HCT116 (cell line): ENCODE data around the gene ATP5MC3. TPM values are rescaled to one million over a fixed set of nuclear protein-coding genes. Genes with fewer than 3 reads are reported as not detected.

Experiments used
- ATAC-seq: fragments of 200-7000 bp; cut with Tn5 transposase; 2 replicates; pipeline ENCODE4 v1.9.1; 2020; ENCODE audit warnings: mild to moderate bottlenecking, moderate library complexity
- BruUV-seq: library from RNA; stranded (reverse); fragments of 400-500 nt; replicated peaks from 2 replicates; lab custom pipeline; 2021; lab: Mats Ljungman, UMichigan
- CTCF ChIA-PET: fragments of 300-600 bp; sonication (Branson Sonifier 250); formaldehyde crosslinking; loops from one replicate; lab custom pipeline; 2021; ENCODE audit warnings: antibody characterized with exemption; lab: Charles Lee
- POLR2A ChIA-PET: fragments of 300-600, 350-600 bp; sonication (Branson Sonifier 250); formaldehyde crosslinking; loops from one replicate; lab custom pipeline; 2021; ENCODE audit warnings: antibody characterized with exemption; lab: Charles Lee
- RAD21 ChIA-PET, 2 experiments: fragments of 300-600 bp; sonication (Branson Sonifier 250); formaldehyde crosslinking; loops; one replicate each; lab custom pipeline; 2023; ENCODE audit warnings: low total read pairs in 2 of 2; ENCODE audit not compliant: uncharacterized antibody in 2 of 2, unreplicated experiment in 2 of 2, low non-redundant PET in 1 of 2; lab: Charles Lee
- DNase-seq: peaks from one replicate; pipeline ENCODE4 v3.0.0-alpha.2; 2010; ENCODE audit warnings: low read depth, low spot score
- H2AFZ ChIP-seq: fragments of 200-600 bp; shearing (Covaris generic), sonication (generic); 2 replicates; pipeline ENCODE4 v1.6.1; 2017; ENCODE audit warnings: low read depth, mixed run types, mixed read lengths, antibody characterized with exemption, low read length; ENCODE audit not compliant: poor library complexity, severe bottlenecking
- H3K27ac ChIP-seq: 2 replicates; pipeline ENCODE4 v1.5.1; 2012; ENCODE audit warnings: low read depth, low read length
- H3K27me3 ChIP-seq: fragments of 200-600 bp; sonication (generic); 2 replicates; pipeline ENCODE4 v1.6.1; 2016; ENCODE audit warnings: mixed run types, low read length, mixed read lengths; ENCODE audit not compliant: insufficient read depth
- H3K36me3 ChIP-seq, 2 experiments: fragments of 200-500 bp in 1 of 2; fragments of 200-600 bp in 1 of 2; sonication (Bioruptor generic) in 1 of 2; sonication (generic) in 1 of 2; 2 replicates each; pipeline versions ENCODE4 v1.5.1 to v1.6.1; 2014 to 2016; ENCODE audit warnings: low read length in 2 of 2, inconsistent platforms in 1 of 2, mixed read lengths in 1 of 2, mixed run types in 1 of 2; ENCODE audit not compliant: insufficient read depth in 2 of 2, control insufficient read depth in 1 of 2
- H3K4me1 ChIP-seq, 2 experiments: fragments of 200-600 bp in 1 of 2; sonication (generic) in 1 of 2; 2 replicates each; pipeline versions ENCODE4 v1.5.1 to v1.6.1; 2012 to 2017; ENCODE audit warnings: low read length in 2 of 2, inconsistent platforms in 1 of 2, mild to moderate bottlenecking in 1 of 2, mixed read lengths in 1 of 2, mixed run types in 1 of 2, moderate library complexity in 1 of 2; ENCODE audit not compliant: insufficient read depth in 2 of 2, control insufficient read depth in 1 of 2
- H3K4me2 ChIP-seq: fragments of 200-600 bp; sonication (generic); 2 replicates; pipeline ENCODE4 v1.6.1; 2017; ENCODE audit warnings: mixed run types, low read length, mixed read lengths
- H3K4me3 ChIP-seq, 2 experiments: fragments of 200-600 bp in 1 of 2; sonication (generic) in 1 of 2; replicated peaks in 1 of 2; 2 replicates each; pipeline ENCODE4 v1.5.1; 2011 to 2016; ENCODE audit warnings: low read length in 2 of 2, control low read depth in 1 of 2, low read depth in 1 of 2, mild to moderate bottlenecking in 1 of 2, mixed read lengths in 1 of 2, mixed run types in 1 of 2
- H3K79me2 ChIP-seq: fragments of 200-600 bp; sonication (generic); 2 replicates; pipeline ENCODE4 v1.6.1; 2017; ENCODE audit warnings: mild to moderate bottlenecking, mixed run types, low read length, moderate library complexity, mixed read lengths; ENCODE audit not compliant: insufficient read depth
- H3K9ac ChIP-seq: fragments of 200-600 bp; sonication (generic); 2 replicates; pipeline ENCODE4 v1.6.1; 2016; ENCODE audit warnings: low read length, mixed read lengths
- H3K9me2 ChIP-seq: fragments of 200-600 bp; sonication (generic), shearing (Covaris generic); 2 replicates; pipeline ENCODE4 v1.6.1; 2017; ENCODE audit warnings: mixed run types, mild to moderate bottlenecking, moderate library complexity; ENCODE audit not compliant: insufficient read depth
- H3K9me3 ChIP-seq, 2 experiments: fragments of 200-500 bp in 1 of 2; fragments of 200-600 bp in 1 of 2; sonication (Bioruptor generic) in 1 of 2; sonication (generic) in 1 of 2; 2 replicates each; pipeline ENCODE4 v1.6.1; 2014 to 2017; ENCODE audit warnings: low read length in 2 of 2, mixed read lengths in 2 of 2, inconsistent platforms in 1 of 2, low read depth in 1 of 2, mild to moderate bottlenecking in 1 of 2, mixed run types in 1 of 2, moderate library complexity in 1 of 2; ENCODE audit not compliant: control insufficient read depth in 1 of 2, insufficient read depth in 1 of 2
- H4K20me1 ChIP-seq: fragments of 200-600 bp; sonication (generic), shearing (Covaris generic); 2 replicates; pipeline ENCODE4 v1.6.1; 2017; ENCODE audit warnings: mixed run types, mild to moderate bottlenecking, moderate library complexity; ENCODE audit not compliant: insufficient read depth
- CEBPB ChIP-seq: IDR thresholded peaks from 2 replicates; pipeline ENCODE4 v1.6.1; 2012; ENCODE audit warnings: low read depth
- CTCF ChIP-seq, 3 experiments: fragments of 200-600 bp in 1 of 3; sonication (generic) in 1 of 3; IDR thresholded peaks in 2 of 3; conservative IDR thresholded peaks in 1 of 3; 2 replicates each; pipeline ENCODE4 v1.5.1; 2012 to 2017; ENCODE audit warnings: low read depth in 2 of 3, low read length in 2 of 3, antibody characterized with exemption in 1 of 3, borderline replicate concordance in 1 of 3, control low read depth in 1 of 3, mild to moderate bottlenecking in 1 of 3, mixed read lengths in 1 of 3, mixed run types in 1 of 3, moderate library complexity in 1 of 3; ENCODE audit not compliant: insufficient read depth in 1 of 3
- EGR1 ChIP-seq: IDR thresholded peaks from 2 replicates; pipeline ENCODE4 v1.6.1; 2012; ENCODE audit warnings: low read depth
- EZH2 ChIP-seq: fragments of 200-600 bp; sonication (generic); IDR thresholded peaks from 2 replicates; pipeline ENCODE4 v1.6.1; 2017; ENCODE audit warnings: antibody characterized with exemption, mixed run types
- EZH2phosphoT487 ChIP-seq: fragments of 200-600 bp; IDR thresholded peaks from 2 replicates; pipeline ENCODE4 v1.6.1; 2018; ENCODE audit warnings: antibody characterized with exemption, borderline replicate concordance
- FOSL1 ChIP-seq: IDR thresholded peaks from 2 replicates; pipeline ENCODE4 v1.6.1; 2012; ENCODE audit warnings: low read depth
- JUND ChIP-seq: IDR thresholded peaks from 2 replicates; pipeline ENCODE4 v1.6.1; 2012
- MAX ChIP-seq: IDR thresholded peaks from 2 replicates; pipeline ENCODE4 v1.6.1; 2012
- POLR2A ChIP-seq: IDR thresholded peaks from 2 replicates; pipeline ENCODE4 v1.7.0; 2011; ENCODE audit warnings: borderline replicate concordance; ENCODE audit not compliant: insufficient read depth, insufficient read length; ENCODE audit errors: extremely low read depth
- REST ChIP-seq: IDR thresholded peaks from 2 replicates; pipeline ENCODE4 v1.6.1; 2012; ENCODE audit warnings: low read depth
- SP1 ChIP-seq: IDR thresholded peaks from 2 replicates; pipeline ENCODE4 v1.6.1; 2012; ENCODE audit warnings: low read depth
- SRF ChIP-seq: IDR thresholded peaks from 2 replicates; pipeline ENCODE4 v1.6.1; 2012; ENCODE audit warnings: low read depth
- YY1 ChIP-seq: IDR thresholded peaks from 2 replicates; pipeline ENCODE4 v1.6.1; 2011; ENCODE audit warnings: low read length, low read depth, moderate library complexity, mild to moderate bottlenecking; ENCODE audit not compliant: insufficient replicate concordance; ENCODE audit errors: extremely low read depth
- ZBTB33 ChIP-seq: IDR thresholded peaks from 2 replicates; pipeline ENCODE4 v1.6.1; 2011; ENCODE audit warnings: mild to moderate bottlenecking, low read length, moderate library complexity; ENCODE audit not compliant: insufficient replicate concordance; ENCODE audit errors: extremely low read depth
- intact Hi-C: fragments of 100-400 bp; cut with micrococcal nuclease; formaldehyde crosslinking; loops from 2 replicates; pipeline ENCODE4 v1.10.0; 2022
- total RNA-seq: library from RNA; stranded (reverse); gene quantifications from one replicate; pipeline ENCODE4 v1.2.1, GENCODE V29; 2021; ENCODE audit not compliant: unreplicated experiment

The ATP5MC3 gene
- total RNA-seq, 1 experiment from 2014 or later = 361 TPM

GRCh38 chr2:175147186-175147585, 34.3 kb downstream of the ATP5MC3 start:
- Histone ChIP-seq H3K27me3 (no peaks in the 10 kb centered on the region), H3K79me2 (peaks cover 39% of the 10 kb centered on the region), H3K36me3 (no peaks in the 10 kb centered on the region), H3K27ac (no peak overlapping the region), H3K4me3 (no peak overlapping the region), H2AFZ (no peak overlapping the region), H3K9ac (no peak overlapping the region), H4K20me1 (no peaks in the 10 kb centered on the region), H3K9me3 (no peaks in the 10 kb centered on the region), H3K4me2 (no peak overlapping the region), H3K9me2 (no peaks in the 10 kb centered on the region), H3K4me1 (no peaks in the 10 kb centered on the region)
- no peak for DNase-seq
- ChIA-PET POLR2A (no interaction called here), RAD21 (no interaction called here), CTCF (no interaction called here)
- no TSS peak for BruUV-seq
- no peak for TF ChIP-seq FOSL1
- TF ChIP-seq YY1 = no peak
- no peak for TF ChIP-seq EGR1
- no peak for TF ChIP-seq EZH2phosphoT487
- TF ChIP-seq REST = no peak
- no peak for TF ChIP-seq ZBTB33
- TF ChIP-seq CEBPB = no peak
- no peak for TF ChIP-seq SRF
- no peak for TF ChIP-seq JUND
- no peak for TF ChIP-seq EZH2
- TF ChIP-seq POLR2A = no peak
- no peak for TF ChIP-seq SP1
- no peak for TF ChIP-seq MAX
- no peak for TF ChIP-seq CTCF (IDR thresholded peaks at IDR 0.05 in 2 of 3, conservative IDR thresholded peaks at IDR 0.05 in 1 of 3; ENCODE audit: borderline replicate concordance in 1 of 3, insufficient read depth in 1 of 3, low read depth in 2 of 3, low read length in 2 of 3)
- intact Hi-C loops = no loop called here
- no peak for ATAC-seq
